Muscle of arm (tissue), 12 donors: ENCODE results near the gene ITGAE. TPM values are rescaled to one million over a fixed set of nuclear protein-coding genes. Genes with fewer than 3 reads are reported as not detected.
"Not testable (repeated sequence)": the region's sequence is repeated elsewhere in the genome, so short reads cannot be mapped to it uniquely, and the experiment has no call there.

Source experiments
- DNase-seq: peaks from one replicate; pipeline ENCODE4 v3.0.0-alpha.2; 2013
- polyA plus RNA-seq, 12 donors: library from polyadenylated mRNA; unstranded; fragments of 120-200 nt; gene quantifications; one replicate each; pipeline ENCODE4 v1.2.1, GENCODE V29; 2013; ENCODE audit not compliant: insufficient read length in 12 of 12

The ITGAE gene
- polyA plus RNA-seq, 12 donors: 14.2 to 38.6 (median 31.7) TPM; not detected in 1

DNA sequence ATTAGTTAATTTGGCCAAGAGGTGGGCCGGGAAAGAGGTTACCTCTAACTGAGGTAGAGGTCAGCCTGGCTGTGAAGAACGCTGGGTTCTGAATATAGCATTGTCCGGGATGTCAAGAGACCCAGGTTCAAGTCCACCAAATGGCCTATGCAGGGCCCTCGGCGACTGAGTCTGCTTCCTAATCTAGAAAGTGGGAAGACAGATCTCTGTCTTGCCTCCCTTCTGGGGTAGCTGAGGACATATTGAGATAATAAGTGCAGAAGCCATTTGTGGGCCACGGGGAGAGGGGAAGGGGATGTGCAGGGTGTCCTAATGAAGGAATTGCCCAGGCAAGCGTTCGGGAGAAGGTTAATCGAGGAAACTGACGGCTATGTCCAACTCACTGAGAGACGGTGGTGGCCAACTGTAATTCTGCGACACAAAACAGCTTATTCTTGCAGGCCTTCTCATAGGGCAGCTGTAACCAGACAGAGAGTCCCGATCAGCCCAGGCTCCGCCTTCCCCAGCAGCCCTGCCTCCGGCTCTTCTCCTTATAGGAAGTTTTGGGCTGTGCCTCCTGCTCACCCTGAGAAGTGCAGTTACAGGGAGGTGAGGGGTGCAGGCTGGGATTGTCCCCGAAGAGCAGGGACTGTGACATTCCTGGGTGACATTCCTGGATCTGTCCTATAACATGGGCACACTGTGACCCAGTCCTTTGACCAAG lies 61.4 kb downstream of the ITGAE start:
- DNase-seq: no peak

GRCh38 chr17:3738562-3739295 lies 62.3 kb downstream of the ITGAE start:
- no peak for DNase-seq

DNA sequence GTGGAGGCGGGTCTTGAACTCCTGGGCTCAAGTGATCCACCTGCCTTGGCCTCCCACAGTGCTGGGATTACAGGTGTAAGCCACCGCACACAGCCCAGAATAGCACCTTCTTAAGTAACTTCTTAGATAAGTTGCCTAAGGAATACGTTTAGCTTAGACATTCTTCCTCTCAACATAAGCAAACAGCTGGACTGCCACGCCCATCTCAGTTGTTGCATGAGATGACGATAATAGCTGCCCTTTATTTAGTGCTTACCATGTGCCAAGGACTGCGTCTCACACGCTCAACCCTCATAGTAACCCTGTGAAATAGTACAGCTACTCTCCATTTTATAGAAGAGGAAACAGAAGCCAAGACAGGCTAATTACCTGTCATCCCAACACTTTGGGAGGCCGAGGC lies 65.5 kb downstream of the ITGAE start:
- DNase-seq: no peak

- not testable (repeated sequence) for DNase-seq
These were observed 66.1 kb downstream of the ITGAE start for GRCh38 chr17:3734911-3735276.

GRCh38 chr17:3732210-3732621 lies 68.8 kb downstream of the ITGAE start:
- DNase-seq: no peak

DNA sequence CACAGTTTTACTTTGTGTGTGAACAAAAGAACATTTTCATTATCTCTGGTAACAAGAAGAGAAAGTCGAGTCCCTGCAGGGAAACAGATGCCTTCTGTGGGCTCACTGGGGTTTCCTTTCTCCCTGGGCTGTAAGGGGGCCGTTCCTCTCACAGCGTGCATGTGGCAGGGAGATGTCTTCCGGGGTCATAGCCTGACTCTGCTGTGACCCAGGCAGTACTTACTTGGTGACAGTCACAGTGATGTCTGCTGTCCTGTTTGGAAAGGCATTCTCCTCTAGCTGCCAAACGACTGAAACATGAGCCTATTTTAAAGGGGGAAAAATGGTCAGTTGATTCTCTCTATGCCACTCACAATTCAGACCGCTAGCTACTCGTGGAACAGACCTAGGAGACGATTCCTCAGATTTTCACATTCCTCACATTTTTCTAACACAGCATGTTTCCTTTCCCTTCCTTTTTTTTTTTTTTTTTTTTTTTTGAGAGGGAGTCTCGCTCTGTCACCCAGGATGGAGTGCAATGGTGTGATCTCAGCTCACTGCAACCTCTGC lies 70.0 kb downstream of the ITGAE start:
- DNase-seq: no peak

DNA sequence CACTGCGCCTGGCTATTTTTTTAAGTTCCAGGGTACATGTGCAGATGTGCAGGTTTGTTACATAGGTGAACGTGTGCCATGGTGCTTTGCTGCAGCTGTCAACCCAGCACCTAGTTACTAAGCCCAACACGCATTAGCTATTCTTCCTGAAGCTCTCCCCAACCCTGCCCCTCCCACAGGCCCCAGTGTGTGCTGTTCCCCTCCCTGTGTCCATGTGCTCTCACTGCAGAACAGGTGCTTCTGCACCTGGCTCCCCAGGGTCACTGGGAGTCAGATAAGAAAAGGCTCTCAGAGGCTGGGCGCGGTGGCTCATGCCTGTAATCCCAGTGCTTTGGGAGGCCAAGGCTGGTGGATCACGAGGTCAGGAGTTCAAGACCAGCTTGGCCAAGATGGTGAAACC lies 71.1 kb downstream of the ITGAE start:
- no peak for DNase-seq

- not testable (repeated sequence) for DNase-seq
These were observed 72.9 kb downstream of the ITGAE start for GRCh38 chr17:3728099-3728498.

DNA sequence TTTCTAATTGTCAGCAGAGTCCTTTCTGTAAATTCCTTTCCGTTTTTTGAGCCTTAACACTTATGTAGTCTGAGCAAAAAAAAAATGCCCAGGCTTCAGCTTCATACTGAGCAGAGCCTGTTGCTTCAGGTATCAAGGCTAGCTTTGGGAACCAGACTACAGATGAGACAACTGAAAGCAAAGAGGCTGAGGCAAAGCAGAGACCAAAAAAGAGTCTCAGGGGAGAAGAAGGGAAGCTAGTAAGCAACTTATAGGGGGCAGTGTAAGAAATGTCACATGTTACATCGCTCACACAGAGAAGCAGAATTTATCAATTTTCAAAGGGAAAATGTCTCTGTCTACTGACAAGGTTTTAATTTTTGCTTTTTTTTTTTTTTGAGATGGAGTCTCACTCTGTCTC lies 73.9 kb downstream of the ITGAE start:
- no peak for DNase-seq

- DNase-seq: no peak
These were observed 76.5 kb downstream of the ITGAE start for GRCh38 chr17:3724378-3725077.

DNA sequence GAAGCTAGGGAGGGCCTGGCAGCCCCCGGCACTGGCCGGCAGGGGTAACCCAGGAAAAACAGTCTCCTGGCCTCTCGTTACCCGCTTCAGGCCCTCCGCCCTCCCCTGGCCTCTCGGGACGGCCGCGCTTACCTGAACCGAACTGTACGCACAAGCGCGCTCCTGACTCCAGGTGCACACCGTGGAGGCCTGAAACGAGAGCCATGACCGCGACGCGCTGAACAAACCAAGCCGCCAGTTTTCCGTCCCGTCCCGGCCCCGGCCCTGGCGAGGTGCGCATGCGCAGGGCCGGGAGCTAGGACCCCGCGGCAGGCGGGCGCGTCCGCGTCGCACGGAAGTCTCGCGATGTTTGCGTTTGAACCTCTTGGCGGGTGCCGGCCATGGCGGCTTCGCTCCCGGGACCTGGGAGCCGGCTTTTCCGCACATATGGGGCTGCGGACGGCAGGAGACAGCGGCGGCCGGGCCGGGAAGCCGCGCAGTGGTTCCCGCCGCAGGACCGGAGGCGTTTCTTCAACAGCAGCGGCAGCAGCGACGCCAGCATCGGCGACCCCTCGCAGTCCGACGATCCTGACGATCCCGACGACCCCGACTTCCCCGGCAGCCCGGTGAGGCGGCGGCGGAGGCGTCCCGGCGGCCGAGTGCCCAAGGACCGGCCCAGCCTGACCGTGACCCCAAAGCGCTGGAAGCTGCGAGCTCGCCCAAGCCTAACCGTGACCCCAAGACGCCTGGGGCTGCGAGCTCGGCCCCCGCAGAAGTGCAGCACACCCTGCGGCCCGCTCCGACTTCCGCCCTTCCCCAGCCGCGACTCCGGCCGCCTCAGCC lies 77.2 kb downstream of the ITGAE start, which contains the start of gene HASPIN:
Gene HASPIN, plus strand, starts transcription at position 348 of the 822 bp plus-strand sequence. Its CDS starts 33 bp downstream, at position 381.
- peak; percentile 93 for DNase-seq

DNA sequence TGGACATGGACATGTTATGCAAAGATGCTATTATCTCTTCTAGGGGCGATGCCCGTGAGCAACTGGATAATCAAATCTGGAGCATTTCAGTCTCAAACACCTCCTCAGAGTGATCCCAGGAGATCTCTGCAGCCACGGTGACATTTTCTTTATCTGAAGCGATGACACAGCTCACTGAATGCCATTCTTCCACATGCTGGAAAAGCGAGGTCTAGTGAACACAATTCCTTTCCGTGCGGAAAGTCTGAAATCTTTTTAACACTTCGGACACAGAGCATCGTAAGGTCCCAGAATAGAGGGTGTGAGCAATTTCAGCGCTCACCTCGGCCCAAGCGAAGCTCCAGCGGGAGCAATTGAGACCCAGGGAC lies 77.8 kb downstream of the ITGAE start:
- no peak for DNase-seq

- no peak for DNase-seq
These were observed 78.3 kb downstream of the ITGAE start for GRCh38 chr17:3722716-3723115.

DNA sequence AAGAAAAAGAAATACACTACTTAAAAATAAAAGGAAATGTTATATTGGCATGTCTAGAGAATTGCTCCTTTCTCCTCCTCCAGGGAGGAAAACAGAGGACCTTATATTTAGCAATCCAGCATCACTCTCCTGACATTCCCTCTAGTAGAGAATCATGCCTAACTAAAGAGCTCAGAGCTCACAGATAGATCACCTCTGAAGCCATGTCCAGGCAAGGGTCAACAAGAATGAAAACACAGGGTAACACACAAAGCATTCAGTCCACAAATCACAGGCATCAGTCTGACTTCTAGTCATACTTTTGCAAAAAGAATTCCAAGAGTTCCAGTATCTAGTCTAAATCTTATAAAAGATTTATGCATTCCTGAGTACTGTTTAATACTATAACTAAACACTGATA lies 81.7 kb downstream of the ITGAE start:
- DNase-seq: no peak

GRCh38 chr17:3718201-3718600 lies 82.8 kb downstream of the ITGAE start:
- no peak for DNase-seq

DNA sequence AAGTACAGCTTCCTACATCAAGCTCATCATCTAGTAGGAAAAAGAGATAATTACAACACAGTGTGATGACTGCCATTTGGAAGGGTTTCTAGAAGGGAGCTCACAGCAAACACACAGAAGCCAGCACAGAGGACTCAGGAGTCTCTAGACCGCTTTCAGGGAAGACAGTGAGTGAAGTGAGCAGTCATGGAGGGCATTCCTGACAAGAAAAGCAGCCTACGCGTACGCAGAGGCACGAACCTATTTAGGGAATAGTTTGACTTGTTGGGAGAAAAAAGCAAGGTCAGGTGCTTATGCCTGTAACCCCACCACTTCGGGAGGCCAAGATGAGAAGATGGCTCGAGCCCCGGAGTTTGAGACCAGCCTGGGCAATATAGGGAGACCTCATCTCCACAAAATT lies 85.7 kb downstream of the ITGAE start:
- DNase-seq: no peak

- DNase-seq: no peak
These were observed 88.1 kb downstream of the ITGAE start for GRCh38 chr17:3712811-3713463.

DNA sequence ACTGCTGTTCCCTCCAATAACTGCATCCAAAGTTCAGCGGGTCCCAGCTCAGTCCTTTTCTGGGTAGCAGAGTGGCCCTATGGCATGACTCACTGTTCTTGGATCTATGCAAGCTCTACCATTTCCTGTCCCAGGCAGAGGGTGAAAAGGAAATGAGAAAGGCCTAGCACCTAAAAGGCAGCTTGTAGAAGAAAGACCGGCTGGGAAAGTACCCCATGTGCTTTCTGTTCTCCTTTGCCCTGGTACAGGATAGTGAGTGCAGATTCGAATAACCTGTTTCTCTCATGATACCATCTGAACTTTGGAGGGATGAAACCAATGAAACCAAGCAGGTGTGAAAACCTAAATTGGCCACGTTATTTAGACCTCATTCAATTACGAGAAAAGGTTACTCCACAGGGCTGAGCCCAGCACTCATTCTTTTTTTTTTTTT lies 90.0 kb downstream of the ITGAE start:
- DNase-seq: no peak

- no peak for DNase-seq
These were observed 92.6 kb downstream of the ITGAE start for GRCh38 chr17:3708366-3708765.

DNA sequence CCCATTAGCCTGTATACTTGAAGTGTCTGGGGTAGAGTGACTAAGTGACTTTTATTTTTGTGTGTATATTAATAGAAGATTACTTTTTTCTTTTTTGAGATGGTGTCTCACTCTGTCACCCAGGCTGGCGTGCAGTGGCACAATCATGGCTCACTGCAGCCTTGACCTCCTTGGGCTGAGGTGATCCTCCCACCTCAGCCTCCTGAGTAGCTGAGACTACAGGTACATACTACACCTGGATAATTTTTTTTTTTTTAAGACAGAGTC lies 95.3 kb downstream of the ITGAE start:
- DNase-seq: not testable (repeated sequence)
